HepG2 (cell line): ENCODE data around the gene PRKG1. TPM values are rescaled to one million over a fixed set of nuclear protein-coding genes. Genes with fewer than 3 reads are reported as not detected.
A peak's percentile ranks its signal among the peaks of the same experiment; 100 is the strongest.

Experiments
- BCLAF1 ChIP-seq: fragments of 450-650 bp; IDR thresholded peaks from 2 replicates; pipeline ENCODE4 v1.6.1; 2017; ENCODE audit warnings: mild to moderate bottlenecking
- CERS6 ChIP-seq: sonication (generic); formaldehyde crosslinking; IDR thresholded peaks from 2 replicates; pipeline ENCODE4 v1.5.0; 2020; ENCODE audit warnings: missing genetic modification reagents
- CHCHD3 ChIP-seq: sonication (generic); formaldehyde crosslinking; IDR thresholded peaks from 2 replicates; pipeline ENCODE4 v1.8.0; 2022; ENCODE audit warnings: mild to moderate bottlenecking, missing genetic modification reagents, moderate library complexity
- CREBL2 ChIP-seq: sonication (generic); formaldehyde crosslinking; IDR thresholded peaks from 2 replicates; pipeline ENCODE4 v1.8.1; 2023; ENCODE audit warnings: missing genetic modification reagents, mild to moderate bottlenecking, borderline replicate concordance
- HOXA3 ChIP-seq: sonication (generic); formaldehyde crosslinking; IDR thresholded peaks from 2 replicates; pipeline ENCODE4 v1.5.0; 2020; ENCODE audit warnings: missing genetic modification reagents
- KDM5A ChIP-seq: fragments of 200-600 bp; sonication (generic); IDR thresholded peaks from 2 replicates; pipeline ENCODE4 v1.7.0; 2018; ENCODE audit warnings: antibody characterized with exemption, mild to moderate bottlenecking, low read length, borderline replicate concordance
- KDM5B ChIP-seq: sonication (generic); formaldehyde crosslinking; IDR thresholded peaks from 2 replicates; pipeline ENCODE4 v1.4.0; 2020; ENCODE audit warnings: missing genetic modification reagents, mild to moderate bottlenecking, borderline replicate concordance
- NFE2L2 ChIP-seq: fragments of 150-350 bp; IDR thresholded peaks from 2 replicates; pipeline ENCODE4 v1.6.1; 2014; ENCODE audit warnings: low read length
- PLRG1 ChIP-seq: fragments of 450-650 bp; conservative IDR thresholded peaks from 2 replicates; pipeline ENCODE4 v1.6.1; 2016
- POLR2G ChIP-seq: fragments of 200-400 bp; formaldehyde crosslinking; IDR thresholded peaks from 2 replicates; pipeline ENCODE4 v1.6.1; 2018; ENCODE audit warnings: mild to moderate bottlenecking, low read depth, low read length, moderate library complexity
- SIN3A ChIP-seq: IDR thresholded peaks from 2 replicates; pipeline ENCODE4 v1.6.1; 2011; ENCODE audit warnings: low read depth, mild to moderate bottlenecking, control low read depth, low read length, borderline replicate concordance
- SNAPC2 ChIP-seq: sonication (generic); formaldehyde crosslinking; IDR thresholded peaks from 2 replicates; pipeline ENCODE4 v1.8.1; 2022; ENCODE audit warnings: mild to moderate bottlenecking, missing genetic modification reagents
- THRA ChIP-seq: sonication (generic); formaldehyde crosslinking; IDR thresholded peaks from 2 replicates; pipeline ENCODE4 v1.4.0; 2020; ENCODE audit warnings: missing genetic modification reagents, borderline replicate concordance
- ZFY ChIP-seq: sonication (generic); formaldehyde crosslinking; IDR thresholded peaks from 2 replicates; pipeline ENCODE4 v1.4.0; 2020; ENCODE audit warnings: missing genetic modification reagents
- ZMYM3 ChIP-seq: sonication (generic); formaldehyde crosslinking; IDR thresholded peaks from 2 replicates; pipeline ENCODE4 v1.5.1; 2020; ENCODE audit warnings: mild to moderate bottlenecking, missing genetic modification reagents
- ZNF143 ChIP-seq: sonication (generic); formaldehyde crosslinking; IDR thresholded peaks from 2 replicates; pipeline ENCODE4 v1.4.0; 2020; ENCODE audit warnings: missing genetic modification reagents
- ZNF431 ChIP-seq: sonication (generic); formaldehyde crosslinking; IDR thresholded peaks from 2 replicates; pipeline ENCODE4 v1.9.0; 2022; ENCODE audit warnings: missing genetic modification reagents, low read depth, mild to moderate bottlenecking, borderline replicate concordance
- ZNF432 ChIP-seq: sonication (generic); formaldehyde crosslinking; IDR thresholded peaks from 2 replicates; pipeline ENCODE4 v1.5.0; 2020; ENCODE audit warnings: missing genetic modification reagents, mild to moderate bottlenecking, borderline replicate concordance
- ZNF512 ChIP-seq: sonication (generic); formaldehyde crosslinking; IDR thresholded peaks from 2 replicates; pipeline ENCODE4 v1.4.0; 2020; ENCODE audit warnings: mild to moderate bottlenecking, missing genetic modification reagents
- ZNF547 ChIP-seq: sonication (generic); formaldehyde crosslinking; IDR thresholded peaks from 2 replicates; pipeline ENCODE4 v1.5.1; 2020; ENCODE audit warnings: mild to moderate bottlenecking, missing genetic modification reagents
- ZNF556 ChIP-seq: sonication (generic); formaldehyde crosslinking; IDR thresholded peaks from 2 replicates; pipeline ENCODE4 v1.4.0; 2020; ENCODE audit warnings: mild to moderate bottlenecking, missing genetic modification reagents, borderline replicate concordance
- ZNF562 ChIP-seq: sonication (generic); formaldehyde crosslinking; IDR thresholded peaks from 2 replicates; pipeline ENCODE4 v1.8.0; 2022; ENCODE audit warnings: missing genetic modification reagents, borderline replicate concordance
- ZNF761 ChIP-seq: sonication (generic); formaldehyde crosslinking; conservative IDR thresholded peaks from 2 replicates; pipeline ENCODE4 v1.4.0; 2020; ENCODE audit warnings: mild to moderate bottlenecking, missing genetic modification reagents
- polyA plus RNA-seq, 8 experiments: library from polyadenylated mRNA; depleted of rRNA in 3 of 8; stranded (reverse) in 7 of 8; unstranded in 1 of 8; fragments of >200 nt; fragmentation: Illumina TruSeq in 4 of 8; extraction: Trizol in 4 of 8; gene quantifications; 2 replicates each; pipeline versions ENCODE4 v1.2.1 to v1.2.3, GENCODE V29; 2011 to 2016; ENCODE audit warnings: low read depth in 4 of 8, missing spikeins in 1 of 8, mixed read lengths in 1 of 8; ENCODE audit not compliant: insufficient read depth in 1 of 8
- total RNA-seq, 5 experiments: library from RNA; depleted of rRNA; stranded (reverse); fragments of >200 nt; fragmentation: Illumina TruSeq; extraction: Trizol; gene quantifications; 2 replicates each; pipeline ENCODE4 v1.2.3, GENCODE V29; 2016; ENCODE audit warnings: low read depth in 1 of 5

The PRKG1 gene
- total and polyA plus RNA-seq, 2 of the 13 experiments (the other 11 are each of a cell fraction or from before 2014, with no cell fraction given) = 0.01 TPM; not detected in 1

- no peak; the same call in 1 of the 2 replicates for TF ChIP-seq ZFY (CRISPR knock-in tag)
- peak; percentile 35 for TF ChIP-seq THRA (CRISPR knock-in tag)
- no peak for TF ChIP-seq BCLAF1
- TF ChIP-seq CHCHD3 = no peak
- TF ChIP-seq ZMYM3 (CRISPR knock-in tag) = peak; percentile 49
- no peak for TF ChIP-seq ZNF562
- TF ChIP-seq CERS6 = no peak
- TF ChIP-seq ZNF143 (CRISPR knock-in tag) = no peak; the same call in 1 of the 2 replicates
- no peak for TF ChIP-seq CREBL2 (CRISPR knock-in tag)
- 0 out of 2 replicates have a peak, but pooled peaks have one; percentile 55 for TF ChIP-seq ZNF761
- TF ChIP-seq ZNF547 (CRISPR knock-in tag) = peak; percentile 65
- TF ChIP-seq ZNF432 = no peak
- no peak for TF ChIP-seq KDM5B (CRISPR knock-in tag)
- 0 out of 2 replicates have a peak, but pooled peaks have one; percentile 40 for TF ChIP-seq SNAPC2 (CRISPR knock-in tag)
- no peak for TF ChIP-seq NFE2L2
- TF ChIP-seq ZNF512 = no peak
- TF ChIP-seq KDM5A = no peak
- TF ChIP-seq SIN3A = no peak
- TF ChIP-seq PLRG1 = no peak
- peak; percentile 12 for TF ChIP-seq HOXA3
- TF ChIP-seq ZNF431 (CRISPR knock-in tag) = 0 out of 2 replicates have a peak, but pooled peaks have one; percentile 52
- TF ChIP-seq ZNF556 (CRISPR knock-in tag) = no peak; the same call in 1 of the 2 replicates
- peak; percentile 99 for TF ChIP-seq POLR2G
Observed at GRCh38 chr10:52313933-52314821, 1239.9 kb downstream of the PRKG1 start, which contains the start of gene DKK1 (continued).
